ENCODE results near the gene CNKSR3. TPM values are rescaled to one million over a fixed set of nuclear protein-coding genes. Genes with fewer than 3 reads are reported as not detected.

The CNKSR3 gene
- total and polyA plus RNA-seq, 2 experiments from 2014 or later, result 1.9 to 5.7 TPM

- TF ChIP-seq EZH2phosphoT487 (IDR thresholded peaks at IDR 0.05; ENCODE audit: unreplicated experiment), result no peak
- TF ChIP-seq CREB1 (CRISPR knock-in tag; IDR thresholded peaks at IDR 0.05; ENCODE audit: low read depth), result no peak
- TF ChIP-seq NANOG (IDR thresholded peaks at IDR 0.05; ENCODE audit: borderline replicate concordance), result no peak
These were observed 150.0 kb downstream of the CNKSR3 start (continued) for GRCh38 chr6:154360476-154360875.

- no peaks in the 10 kb centered on the region for H3K36me3 Mint-ChIP-seq (ENCODE audit: low read depth)
These were observed 150.8 kb downstream of the CNKSR3 start for GRCh38 chr6:154359679-154360078.

More at GRCh38 chr6:154359679-154360078, 150.8 kb downstream of the CNKSR3 start:
- no peaks in the 10 kb centered on the region for H3K27me3 ChIP-seq (ENCODE audit: insufficient read depth)
- no peak for TF ChIP-seq ZNF114 (CRISPR knock-in tag; IDR thresholded peaks at IDR 0.05)
- no peak for TF ChIP-seq ETS1 (IDR thresholded peaks at IDR 0.05)
- no peak for TF ChIP-seq EZH2phosphoT487 (IDR thresholded peaks at IDR 0.05; ENCODE audit: unreplicated experiment)
- no peak for TF ChIP-seq CREB1 (CRISPR knock-in tag; IDR thresholded peaks at IDR 0.05; ENCODE audit: low read depth)
- TF ChIP-seq, protein P1, sequence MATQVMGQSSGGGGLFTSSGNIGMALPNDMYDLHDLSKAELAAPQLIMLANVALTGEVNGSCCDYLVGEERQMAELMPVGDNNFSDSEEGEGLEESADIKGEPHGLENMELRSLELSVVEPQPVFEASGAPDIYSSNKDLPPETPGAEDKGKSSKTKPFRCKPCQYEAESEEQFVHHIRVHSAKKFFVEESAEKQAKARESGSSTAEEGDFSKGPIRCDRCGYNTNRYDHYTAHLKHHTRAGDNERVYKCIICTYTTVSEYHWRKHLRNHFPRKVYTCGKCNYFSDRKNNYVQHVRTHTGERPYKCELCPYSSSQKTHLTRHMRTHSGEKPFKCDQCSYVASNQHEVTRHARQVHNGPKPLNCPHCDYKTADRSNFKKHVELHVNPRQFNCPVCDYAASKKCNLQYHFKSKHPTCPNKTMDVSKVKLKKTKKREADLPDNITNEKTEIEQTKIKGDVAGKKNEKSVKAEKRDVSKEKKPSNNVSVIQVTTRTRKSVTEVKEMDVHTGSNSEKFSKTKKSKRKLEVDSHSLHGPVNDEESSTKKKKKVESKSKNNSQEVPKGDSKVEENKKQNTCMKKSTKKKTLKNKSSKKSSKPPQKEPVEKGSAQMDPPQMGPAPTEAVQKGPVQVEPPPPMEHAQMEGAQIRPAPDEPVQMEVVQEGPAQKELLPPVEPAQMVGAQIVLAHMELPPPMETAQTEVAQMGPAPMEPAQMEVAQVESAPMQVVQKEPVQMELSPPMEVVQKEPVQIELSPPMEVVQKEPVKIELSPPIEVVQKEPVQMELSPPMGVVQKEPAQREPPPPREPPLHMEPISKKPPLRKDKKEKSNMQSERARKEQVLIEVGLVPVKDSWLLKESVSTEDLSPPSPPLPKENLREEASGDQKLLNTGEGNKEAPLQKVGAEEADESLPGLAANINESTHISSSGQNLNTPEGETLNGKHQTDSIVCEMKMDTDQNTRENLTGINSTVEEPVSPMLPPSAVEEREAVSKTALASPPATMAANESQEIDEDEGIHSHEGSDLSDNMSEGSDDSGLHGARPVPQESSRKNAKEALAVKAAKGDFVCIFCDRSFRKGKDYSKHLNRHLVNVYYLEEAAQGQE (IDR thresholded peaks at IDR 0.05; ENCODE audit: unreplicated experiment), result no peak
- no peak for TF ChIP-seq NANOG (IDR thresholded peaks at IDR 0.05; ENCODE audit: borderline replicate concordance)
- TF ChIP-seq EZH2 (IDR thresholded peaks at IDR 0.05; ENCODE audit: low read depth, unreplicated experiment), result no peak
- H3K4me2 ChIP-seq, result no peak overlapping the region
- ATAC-seq, result no peak
- H3K4me1 Mint-ChIP-seq, result no peaks in the 10 kb centered on the region; the same call in 2 of the 3 replicates
- H3K4me3 ChIP-seq, result no peak overlapping the region
- H3F3A ChIP-seq (replicated peaks; ENCODE audit: low read depth), result no peaks in the 10 kb centered on the region
- no peak overlapping the region for H2AFZ ChIP-seq
- H3K4me1 ChIP-seq (ENCODE audit: insufficient read depth), result no peaks in the 10 kb centered on the region
- H3K4me3 Mint-ChIP-seq, result no peak overlapping the region
- no peaks in the 10 kb centered on the region for H3K36me3 ChIP-seq (ENCODE audit: insufficient read depth)
- no peaks in the 10 kb centered on the region for H3K9me3 Mint-ChIP-seq
- DNase-seq (ENCODE audit: low spot score), result no peak
- no peaks in the 10 kb centered on the region for H3K79me2 ChIP-seq (replicated peaks; ENCODE audit: insufficient read depth)
- no peaks in the 10 kb centered on the region for H3K9me2 ChIP-seq (ENCODE audit: insufficient read depth)
- no peak overlapping the region for H3K27ac Mint-ChIP-seq
- H3K27me3 Mint-ChIP-seq (ENCODE audit: insufficient read depth, low read depth, poor library complexity), result no peaks in the 10 kb centered on the region
- H3K27ac ChIP-seq (ENCODE audit: low read depth), result no peak overlapping the region
- H4K20me1 ChIP-seq (replicated peaks; ENCODE audit: insufficient read depth), result no peaks in the 10 kb centered on the region

Data from GM23338 (cell line).